NCI-H446 (cell line): ENCODE results near the gene STARD13.
A peak's percentile ranks its signal among the peaks of the same experiment; 100 is the strongest.

Experiments used
- DNase-seq, 2 experiments: peaks; one replicate each; lab custom pipeline; 2025; lab: John Stamatoyannopoulos, UW

Gene STARD13

DNA sequence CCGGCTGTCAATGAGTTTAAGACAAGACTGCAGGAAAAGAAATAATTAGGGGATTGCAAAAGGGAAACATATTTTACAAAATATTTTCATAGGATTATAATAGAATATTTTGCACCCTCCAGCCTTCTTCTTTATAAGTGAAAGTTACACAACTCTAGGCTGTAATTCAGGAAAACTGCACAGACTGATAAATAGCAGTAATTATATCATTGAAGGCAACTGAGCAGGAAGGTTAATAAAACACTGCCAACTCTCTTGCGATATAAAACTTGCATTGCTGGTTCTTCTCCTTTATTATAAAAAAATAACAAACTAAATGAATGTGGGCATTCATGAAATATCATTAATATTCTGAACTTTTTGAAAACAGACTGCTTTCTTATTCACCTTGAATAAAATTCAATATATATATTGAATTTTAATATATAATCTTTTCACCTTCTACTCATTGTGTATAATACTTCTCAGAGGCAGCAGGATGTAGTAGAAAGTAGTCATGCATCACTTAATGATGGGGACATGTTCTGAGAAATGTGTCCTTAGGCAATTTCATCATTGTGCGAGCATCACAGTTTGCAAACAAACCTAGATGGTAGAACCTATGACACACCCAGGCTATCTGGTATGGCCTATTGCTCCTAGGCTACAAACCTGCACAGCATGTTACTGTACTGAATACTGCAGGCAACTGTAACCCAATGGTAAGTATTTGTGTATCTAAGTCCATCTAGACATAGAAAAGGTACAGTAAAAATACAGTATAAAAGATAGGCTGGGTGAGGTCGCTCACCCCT lies 24.9 kb upstream of the STARD13 start:
- no peak for DNase-seq

DNA sequence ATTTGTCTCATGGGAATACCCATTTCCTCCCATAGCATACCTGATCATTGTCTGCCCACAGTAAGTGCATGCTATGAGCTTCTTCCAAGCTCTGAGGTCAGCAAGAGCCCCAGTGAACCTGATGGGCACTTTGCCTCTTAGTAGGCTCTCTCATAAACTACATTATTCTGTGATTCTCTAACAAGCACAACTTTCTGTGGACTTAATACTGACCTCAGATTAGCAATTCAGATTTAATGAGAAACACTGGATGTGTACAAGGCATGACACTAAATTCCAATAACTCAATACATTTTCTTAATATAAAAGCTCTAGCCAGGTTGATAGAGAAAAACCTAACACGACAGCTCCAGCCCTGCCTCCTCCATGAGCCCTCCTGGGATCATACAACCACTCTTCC lies 23.3 kb upstream of the STARD13 start:
- no peak for DNase-seq

DNA sequence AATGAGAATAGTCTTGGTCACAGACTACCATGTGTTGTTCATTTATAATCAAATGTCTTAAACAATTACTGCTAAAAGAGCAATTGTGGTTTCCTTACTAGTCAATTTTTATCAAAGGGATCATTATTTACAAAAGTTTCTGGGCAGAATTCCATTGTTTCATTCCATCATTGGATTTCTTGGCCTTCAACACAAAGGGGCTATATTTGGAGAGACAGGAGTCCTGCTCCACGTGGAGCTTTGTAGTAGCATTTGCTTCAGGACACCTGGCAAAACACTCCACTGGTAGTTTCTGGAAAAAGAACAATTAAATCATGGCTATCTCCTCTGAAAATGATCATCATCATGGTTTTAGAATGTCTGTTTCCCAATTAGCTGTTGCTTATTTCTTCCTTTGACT lies 22.3 kb upstream of the STARD13 start:
- DNase-seq, result peak in 1 of 2 experiments; percentile 8

DNA sequence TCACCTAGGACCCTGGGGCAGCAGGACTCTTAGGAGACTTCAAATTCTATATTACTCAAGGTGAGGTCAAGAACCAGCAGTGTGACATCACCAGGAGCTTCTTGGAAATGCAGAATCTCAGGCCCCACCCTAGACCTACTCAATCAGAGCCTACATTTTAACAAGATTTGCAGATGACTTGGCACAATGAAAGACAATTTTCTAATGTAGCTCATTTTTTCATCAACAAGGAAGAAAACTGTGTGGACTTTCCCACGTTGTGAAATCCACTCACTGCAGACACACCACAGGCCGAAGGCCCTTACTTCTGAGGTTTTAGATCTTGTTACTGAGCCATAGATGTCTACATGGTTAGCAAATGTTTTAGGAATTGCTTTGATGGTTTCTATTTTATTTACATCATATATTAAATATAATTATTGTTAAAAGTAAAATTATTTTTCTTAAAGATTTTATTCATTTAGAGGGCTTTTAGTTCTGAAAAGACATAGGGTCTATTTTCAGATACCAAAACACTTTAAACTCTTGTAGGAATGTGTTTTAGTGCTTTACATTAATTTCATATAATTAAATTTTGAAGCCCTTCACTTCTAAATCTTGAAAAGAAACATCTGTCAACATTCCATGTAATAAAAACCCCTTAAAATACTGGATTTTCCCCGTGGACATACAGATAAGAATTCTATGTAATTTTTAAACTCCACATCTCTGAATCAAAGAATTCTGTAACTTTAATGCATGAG lies 18.5 kb upstream of the STARD13 start:
- no peak for DNase-seq

DNA sequence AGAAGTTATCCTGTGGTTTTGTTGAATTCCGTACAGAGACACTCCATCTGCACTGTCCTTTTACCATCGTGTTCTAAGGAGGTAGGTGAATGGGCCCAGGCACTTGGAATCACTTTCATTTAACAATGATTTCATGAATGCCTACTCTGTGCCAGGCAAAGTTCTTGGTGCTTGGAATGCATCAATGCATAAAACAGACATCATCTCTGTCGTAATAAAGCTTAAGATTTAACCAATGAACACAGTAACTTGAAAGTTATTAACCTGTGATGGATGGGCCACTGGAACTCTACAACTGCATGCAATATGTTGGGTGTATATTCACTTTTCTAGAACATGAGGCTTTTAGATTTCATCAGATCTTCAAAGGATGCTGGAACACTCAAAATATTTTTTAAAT lies 14.1 kb upstream of the STARD13 start:
- no peak for DNase-seq

DNA sequence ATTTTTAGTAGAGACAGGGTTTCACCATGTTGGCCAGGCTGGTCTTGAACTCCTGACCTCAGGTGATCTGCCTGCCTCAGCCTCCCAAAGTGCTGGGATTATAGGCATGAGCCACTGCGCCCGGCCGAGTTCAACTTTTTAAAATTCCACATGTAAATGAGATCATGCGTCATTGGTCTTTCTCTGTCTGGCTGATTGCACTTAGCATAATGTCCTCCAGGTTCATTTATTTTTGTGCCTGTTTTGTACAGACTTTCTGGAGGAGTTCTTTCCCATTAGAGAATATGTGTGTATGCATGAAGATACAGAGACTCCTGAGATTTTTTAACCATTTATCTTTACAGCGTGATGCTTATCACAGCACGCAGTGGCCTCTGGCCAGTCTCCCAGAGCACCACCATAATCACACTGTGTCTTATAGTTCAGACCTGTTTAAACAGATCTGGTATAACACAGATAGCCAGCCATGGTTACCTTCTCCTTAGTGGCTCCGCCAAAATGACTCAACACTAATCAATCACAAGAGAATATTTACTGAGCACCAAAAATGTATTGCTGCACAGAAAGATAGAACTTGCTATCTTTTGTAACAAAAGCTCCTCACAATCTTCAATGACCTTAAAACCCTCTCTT lies 11.4 kb upstream of the STARD13 start:
- DNase-seq, result no peak

DNA sequence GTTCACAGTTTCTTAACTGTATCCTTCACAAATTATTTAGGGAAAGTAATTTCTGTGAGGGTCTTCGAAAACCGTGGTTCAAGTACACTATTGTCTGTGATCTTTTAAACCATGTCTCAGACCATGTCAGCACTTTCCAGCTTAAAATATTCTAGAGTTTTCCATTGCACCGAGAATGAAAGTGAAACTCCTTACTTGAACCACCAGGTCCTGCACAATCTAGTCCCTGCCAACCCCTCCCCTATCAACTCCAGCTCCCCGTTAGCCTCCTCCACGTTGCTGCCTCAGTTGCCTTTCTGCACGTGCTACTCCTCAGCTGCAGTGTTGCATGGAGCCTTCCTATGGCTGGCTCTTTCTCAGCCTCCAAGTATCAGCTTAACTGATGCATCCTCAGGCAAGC lies 7.2 kb upstream of the STARD13 start:
- no peak for DNase-seq

DNA sequence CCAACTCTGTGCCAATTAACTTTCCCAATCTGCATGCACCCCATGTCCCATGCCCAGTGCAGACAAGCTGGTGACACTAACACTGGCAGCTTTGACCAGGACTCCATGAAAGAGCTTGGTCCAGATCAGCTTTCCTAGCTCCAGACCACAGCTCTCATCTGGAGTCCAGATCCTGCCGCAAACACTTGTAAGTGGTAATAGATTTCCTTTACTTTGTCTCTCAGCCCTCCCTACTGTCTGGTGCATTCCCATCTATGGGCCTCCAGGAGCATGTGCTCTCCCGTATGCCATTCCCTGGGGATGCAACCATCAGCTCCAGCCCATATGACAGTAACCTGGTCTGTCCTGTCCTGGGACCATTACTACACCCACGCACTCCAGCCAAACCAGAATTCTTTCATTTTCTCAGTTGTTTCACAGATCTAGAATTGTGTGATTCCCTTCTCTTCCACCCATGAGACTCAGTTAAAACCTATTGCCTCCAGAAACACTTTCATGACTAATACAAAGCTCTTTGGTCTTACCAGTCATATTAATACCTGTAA lies 4.9 kb upstream of the STARD13 start:
- DNase-seq, result no peak

DNA sequence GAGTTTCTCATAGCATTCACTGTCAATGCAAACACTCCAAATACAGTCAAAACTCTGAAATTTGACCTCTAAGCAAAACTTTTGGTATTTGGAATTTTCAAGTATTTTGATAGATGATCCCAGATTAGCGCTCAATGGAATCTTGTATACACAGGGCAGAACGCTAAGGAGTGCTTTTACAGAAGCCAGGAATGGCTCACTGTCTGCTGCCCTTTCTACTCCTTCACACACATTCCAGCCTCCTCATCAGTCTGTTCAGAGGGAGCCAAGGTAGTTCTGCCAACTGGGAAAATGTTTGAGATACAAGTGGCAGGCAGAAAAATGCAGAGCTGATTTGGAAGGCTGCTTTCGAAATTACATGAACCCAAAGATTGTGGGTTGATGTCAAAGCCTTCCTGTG lies 4.4 kb upstream of the STARD13 start:
- peak in 1 of 2 experiments; percentile 8 for DNase-seq

DNA sequence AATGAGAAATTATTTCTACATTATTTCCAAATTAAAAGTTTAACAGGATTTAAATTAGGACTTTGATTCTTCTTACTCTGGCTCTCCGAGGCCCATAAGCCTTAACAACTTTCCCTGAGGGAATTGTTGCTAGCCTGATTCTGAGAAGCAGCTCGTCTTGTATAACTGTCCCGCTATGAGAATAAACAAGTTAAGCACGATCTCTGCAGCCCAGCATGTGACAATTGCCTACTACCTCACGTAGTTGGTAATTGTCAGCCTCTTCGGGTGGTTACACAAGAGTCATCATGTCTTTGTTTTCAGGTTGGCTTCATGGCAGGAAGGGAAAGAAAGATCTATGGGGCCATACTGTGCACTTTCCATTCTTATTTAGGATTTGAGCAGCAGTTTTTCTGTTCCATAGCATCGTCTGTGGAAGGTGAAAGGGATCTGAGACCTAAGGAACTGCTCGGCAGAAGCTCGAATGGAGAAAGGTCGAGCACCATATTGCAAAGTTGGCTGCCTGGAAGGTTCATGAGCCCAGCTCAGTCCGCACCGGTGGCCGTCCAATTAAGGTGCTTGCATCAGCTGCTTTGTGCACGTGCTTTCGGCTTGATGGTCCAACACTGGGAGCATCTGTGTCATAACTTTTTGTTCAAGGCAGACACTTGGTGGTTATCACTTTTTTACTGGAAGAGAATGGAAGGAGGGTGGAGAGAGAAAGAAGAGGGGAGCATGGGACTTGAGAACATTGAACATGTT lies 1.8 kb upstream of the STARD13 start:
- no peak for DNase-seq

DNA sequence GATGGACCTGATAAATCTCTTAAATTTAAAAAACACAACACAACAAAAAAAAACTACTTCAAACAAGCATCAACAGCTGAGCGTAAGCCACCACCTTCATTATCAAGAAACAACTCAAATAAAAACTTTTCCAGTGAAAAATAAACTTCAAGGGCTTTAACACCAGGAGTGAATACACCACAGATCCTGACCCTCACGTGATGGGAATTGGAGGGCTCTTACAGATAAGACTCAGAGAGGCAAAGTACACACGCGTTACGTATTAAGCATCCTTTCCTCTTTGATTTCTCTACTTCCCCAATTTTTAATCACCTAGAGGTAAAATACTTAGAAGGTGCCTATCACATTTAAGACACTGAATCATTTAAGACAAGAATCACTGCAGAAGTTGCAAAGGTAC lies 573 bp upstream of the STARD13 start:
- no peak for DNase-seq

DNA sequence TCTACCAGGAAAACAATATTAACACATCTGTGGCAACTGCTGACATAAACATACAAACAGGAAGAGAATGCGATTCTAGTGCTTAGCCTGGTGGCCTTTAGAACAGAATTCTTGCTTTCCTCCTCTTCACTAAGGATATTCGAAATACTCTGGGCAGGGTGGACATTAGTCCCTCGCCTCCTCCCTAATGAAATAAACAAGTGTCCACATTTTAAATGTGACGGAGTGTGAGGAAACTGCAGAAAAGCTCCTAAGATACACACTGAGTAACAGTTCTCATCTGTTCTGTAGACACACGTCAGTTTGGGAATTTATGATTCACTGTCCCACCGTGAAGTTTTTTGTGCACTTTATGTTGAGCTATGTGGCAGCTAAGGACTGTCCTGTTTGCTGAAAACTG lies 639 bp downstream of the STARD13 start:
- no peak for DNase-seq

DNA sequence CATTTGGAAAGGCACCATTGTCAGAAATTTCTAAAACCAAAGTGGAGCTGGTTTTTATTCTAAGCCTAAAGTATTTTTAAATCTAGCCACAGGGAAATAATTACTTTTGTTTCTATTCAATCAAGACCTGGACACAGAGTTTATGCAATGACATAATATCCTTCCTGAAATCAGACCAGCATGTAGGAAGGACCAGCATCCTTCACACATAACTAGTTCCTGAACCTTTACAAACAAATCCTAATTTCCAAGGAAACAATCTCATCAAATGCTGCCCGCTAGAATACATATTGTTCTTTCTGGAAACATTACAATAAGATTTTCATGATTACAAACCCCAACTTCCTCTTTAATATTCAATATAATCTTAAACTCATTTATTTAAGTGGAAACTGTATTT lies 1.5 kb downstream of the STARD13 start:
- DNase-seq, result no peak

DNA sequence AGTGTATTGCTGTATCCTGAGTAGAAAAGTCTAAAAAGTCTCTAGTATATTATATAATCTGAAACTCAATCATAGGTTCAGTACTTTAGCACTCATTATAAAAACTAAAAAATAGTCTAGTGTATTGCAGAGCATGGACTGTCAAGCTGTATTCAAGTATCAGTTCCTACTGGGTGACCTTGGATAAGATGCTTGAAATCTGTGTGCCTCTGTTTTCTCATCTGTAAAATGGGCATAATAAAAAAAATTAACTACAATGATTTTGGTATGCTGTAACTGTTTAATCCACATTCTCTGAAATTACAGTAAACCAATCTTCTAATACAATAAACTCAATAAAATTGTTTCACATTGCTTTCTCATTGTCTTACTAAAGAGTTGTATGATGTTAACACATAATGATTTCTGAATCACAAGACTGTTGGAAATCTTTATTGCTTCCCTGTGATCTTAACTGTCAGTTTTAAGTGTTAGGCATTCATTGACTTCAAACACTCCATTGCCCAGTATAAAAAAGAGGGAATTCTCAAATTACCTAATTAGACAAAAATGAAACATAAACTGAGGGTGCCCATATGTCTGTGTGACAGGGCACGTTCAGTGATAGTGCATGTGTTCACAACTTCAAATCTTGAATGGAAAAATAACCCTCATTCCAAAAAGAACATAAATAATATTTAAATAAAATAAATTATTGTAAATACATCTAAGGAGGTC lies 2.2 kb downstream of the STARD13 start:
- no peak for DNase-seq

DNA sequence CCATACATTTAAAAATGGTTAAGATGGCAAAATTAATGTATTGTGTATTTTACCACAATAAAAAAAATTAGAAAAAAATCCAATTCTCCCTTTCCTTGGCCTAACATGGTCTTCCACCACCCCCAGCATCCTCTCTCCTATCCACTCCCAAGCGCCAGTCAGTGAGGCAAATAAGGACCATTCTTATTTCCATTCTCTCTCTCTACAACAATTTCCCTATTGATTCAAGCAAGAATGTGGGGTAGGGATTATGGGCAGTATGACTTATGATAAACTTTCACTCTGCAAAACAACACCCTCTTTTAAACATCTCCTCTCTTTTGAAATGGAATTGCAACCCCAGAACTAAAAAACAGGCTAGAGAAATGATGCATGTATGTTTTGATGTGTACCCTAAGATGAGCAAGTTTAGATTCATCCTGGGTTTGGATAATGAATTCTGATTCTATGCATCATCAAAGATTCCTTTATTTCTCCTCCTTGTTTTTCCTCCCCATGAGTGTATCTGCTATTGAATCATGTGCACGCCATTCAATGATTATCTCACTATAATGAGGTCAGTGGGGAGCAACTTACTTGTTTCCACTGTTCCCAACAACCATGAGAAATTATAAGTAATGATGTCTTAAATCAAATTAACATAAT lies 3.5 kb downstream of the STARD13 start:
- DNase-seq, result no peak

DNA sequence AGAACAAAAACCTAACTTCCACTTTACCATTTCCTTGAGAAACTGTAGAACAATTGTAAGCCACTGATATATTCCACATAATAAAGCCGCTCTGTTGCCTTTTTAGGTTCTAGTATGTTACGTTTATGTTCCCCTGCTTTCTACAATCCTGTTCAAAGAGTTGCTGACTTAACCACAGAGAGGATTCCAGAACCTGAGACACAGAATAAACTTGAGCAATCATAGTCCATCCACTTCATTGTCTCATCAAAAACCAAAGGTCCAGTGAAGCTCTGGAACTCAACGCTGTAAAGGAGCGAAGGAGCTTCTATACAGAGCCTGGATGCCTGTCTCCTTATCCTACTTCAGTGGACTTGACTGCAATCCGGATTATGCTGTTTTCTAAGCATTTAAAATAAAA lies 4.6 kb downstream of the STARD13 start:
- DNase-seq, result no peak

DNA sequence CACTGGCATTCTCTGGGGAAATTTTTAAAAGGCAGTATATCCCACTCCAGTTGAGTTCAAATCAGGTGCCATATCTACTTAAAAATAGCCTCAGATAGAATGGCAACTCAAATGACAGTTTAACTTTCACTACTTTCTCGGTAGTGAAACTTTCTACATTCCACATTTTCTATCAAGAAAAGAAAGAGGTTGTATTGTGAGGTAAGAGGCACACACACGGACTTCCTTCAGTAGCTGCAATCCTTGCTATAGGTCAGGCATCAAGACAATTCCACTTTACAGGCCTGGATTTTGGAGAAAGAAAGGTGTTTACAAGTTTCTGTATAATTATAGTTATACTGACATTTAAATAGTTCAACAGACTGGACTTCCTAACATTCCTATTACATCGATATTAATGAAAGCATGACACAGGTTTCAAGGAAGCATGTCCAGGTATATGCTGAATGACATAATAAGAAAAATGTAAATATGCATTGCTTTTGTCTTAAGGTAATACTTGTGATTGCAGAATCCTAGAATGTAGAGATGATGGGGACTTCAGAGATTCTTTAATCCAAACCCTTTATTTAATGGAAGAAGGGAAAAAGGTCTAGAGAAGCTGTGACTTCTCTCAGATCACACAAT lies 5.2 kb downstream of the STARD13 start:
- DNase-seq, result no peak

DNA sequence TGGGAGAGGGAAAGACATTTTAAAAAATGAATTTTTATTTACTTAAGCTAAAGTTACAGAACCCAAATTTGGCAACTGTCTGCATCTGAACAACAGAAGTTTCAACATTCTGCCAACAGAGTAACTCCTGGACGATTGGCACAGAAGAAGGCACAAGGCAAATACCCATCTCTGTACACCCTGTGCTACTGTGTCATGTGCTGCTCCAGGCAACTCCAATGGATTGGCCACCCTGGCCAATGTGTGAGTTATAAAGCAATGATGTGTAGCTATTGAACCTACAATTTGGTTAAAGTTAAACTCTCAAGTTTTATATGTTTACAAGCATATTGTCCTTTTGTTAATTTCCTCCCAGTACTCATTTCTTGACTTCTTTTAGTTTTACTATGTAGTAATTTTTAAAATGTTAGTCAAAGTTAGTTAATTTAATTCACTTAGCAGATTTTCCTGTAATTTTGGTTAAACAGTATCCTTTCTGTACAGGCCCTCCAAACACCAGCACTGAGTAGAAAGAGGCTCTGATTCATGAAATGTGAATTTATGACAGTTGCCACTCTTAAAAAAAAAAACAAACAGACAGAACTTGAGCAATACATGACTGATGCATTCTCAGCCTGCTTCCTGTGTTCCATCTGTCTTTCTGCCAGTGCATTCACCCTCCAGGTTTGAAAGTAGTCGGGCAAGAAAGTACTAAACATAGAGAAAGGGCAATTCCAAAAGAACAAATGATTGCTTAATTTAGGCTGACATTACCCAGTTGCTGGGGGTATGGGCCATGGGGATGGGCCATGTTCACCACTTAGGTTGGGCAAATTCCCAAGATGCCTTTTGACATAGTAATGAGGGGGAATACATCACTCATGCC lies 5.9 kb downstream of the STARD13 start:
- DNase-seq, result peak; percentile 70 to 89

DNA sequence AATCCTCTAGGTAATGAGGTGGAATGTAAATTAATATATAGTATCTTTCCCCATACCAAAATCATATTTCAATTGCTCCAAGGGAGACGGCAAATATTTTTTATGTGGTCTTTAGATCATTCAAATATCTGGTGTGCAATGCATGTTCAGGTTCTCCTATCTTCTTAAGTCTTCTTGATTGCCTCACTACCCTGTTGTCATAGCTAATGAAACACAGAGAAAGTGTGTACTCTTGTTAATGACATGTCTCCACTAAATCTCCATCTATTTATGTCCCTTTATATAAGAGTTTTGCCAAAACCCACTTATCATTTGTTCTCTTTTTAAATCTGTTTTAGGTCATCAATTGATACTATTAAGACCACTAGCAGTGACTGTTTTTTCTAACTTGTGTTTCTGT lies 6.6 kb downstream of the STARD13 start:
- DNase-seq, result no peak

DNA sequence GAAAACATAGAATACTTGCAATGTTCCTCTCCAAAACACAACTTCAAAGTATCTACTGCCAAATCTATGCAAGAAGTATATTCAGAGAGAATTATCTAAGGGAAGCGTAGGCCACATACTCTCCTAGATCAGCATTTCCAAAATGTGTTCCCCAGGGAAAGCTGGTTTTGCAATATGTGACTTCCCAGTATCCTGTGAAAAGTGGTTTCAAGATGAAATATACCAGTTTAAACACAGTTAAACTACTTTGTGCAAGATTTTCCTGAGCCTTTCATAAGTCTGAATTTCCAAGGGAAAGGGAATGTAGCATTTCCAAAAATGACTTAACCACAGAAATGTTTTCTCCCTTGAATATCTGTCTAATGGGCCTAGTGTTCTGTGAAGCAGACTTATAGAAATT lies 7.6 kb downstream of the STARD13 start:
- no peak for DNase-seq
